HEK293 (cell line): ENCODE measurements around the gene EPHA4.
A peak's percentile ranks its signal among the peaks of the same experiment; 100 is the strongest.

Experiments
- CTCF ChIA-PET: fragments of 350-600 bp; formaldehyde crosslinking; extraction: SDS; loops from one replicate; lab custom pipeline; 2021; ENCODE audit warnings: antibody characterized with exemption; lab: Yijun Ruan, JAX
- POLR2A ChIA-PET: fragments of 300-600 bp; formaldehyde crosslinking; extraction: SDS; loops from one replicate; lab custom pipeline; 2020; ENCODE audit warnings: antibody characterized with exemption, inconsistent platforms; lab: Yijun Ruan, JAX
- H3K27ac ChIP-seq: fragments of 200-500 bp; sonication (Bioruptor generic); 2 replicates; pipeline ENCODE4 v1.5.1; 2014; ENCODE audit warnings: low read depth, low read length, control low read depth, inconsistent platforms; ENCODE audit errors: extremely low read depth
- H3K36me3 ChIP-seq, 2 experiments: fragments of 200-500 bp in 1 of 2; sonication (Bioruptor generic) in 1 of 2; 1 replicate in 1 of 2; 2 replicates in 1 of 2; pipeline ENCODE4 v1.5.1; 2014 to 2017; ENCODE audit warnings: inconsistent platforms in 2 of 2, low read length in 2 of 2; ENCODE audit not compliant: control insufficient read depth in 2 of 2, insufficient read depth in 1 of 2
- H3K4me1 ChIP-seq: fragments of 200-500 bp; sonication (Bioruptor generic); 2 replicates; pipeline ENCODE4 v1.5.1; 2014; ENCODE audit warnings: mild to moderate bottlenecking, low read length, inconsistent platforms; ENCODE audit not compliant: control insufficient read depth, insufficient read depth
- H3K4me3 ChIP-seq: 2 replicates; pipeline ENCODE4 v1.5.1; 2011; ENCODE audit warnings: low read depth, mild to moderate bottlenecking, control low read depth, low read length, moderate library complexity
- H3K9me3 ChIP-seq: fragments of 200-500 bp; sonication (Bioruptor generic); 2 replicates; pipeline ENCODE4 v1.5.1; 2014; ENCODE audit warnings: low read depth, low read length, inconsistent platforms; ENCODE audit not compliant: control insufficient read depth, insufficient read depth
- ATF2 ChIP-seq: fragments of 450-650 bp; formaldehyde crosslinking; IDR thresholded peaks from 2 replicates; pipeline ENCODE4 v1.5.1; 2016; ENCODE audit warnings: missing biosample characterization, missing genetic modification characterization, low read depth
- BCL11B ChIP-seq: fragments of 450-650 bp; formaldehyde crosslinking; IDR thresholded peaks from 2 replicates; pipeline ENCODE4 v1.5.1; 2016; ENCODE audit warnings: low read depth, missing biosample characterization, missing genetic modification characterization
- FEZF1 ChIP-seq: fragments of 450-650 bp; formaldehyde crosslinking; IDR thresholded peaks from 2 replicates; pipeline ENCODE4 v1.5.1; 2016; ENCODE audit warnings: missing biosample characterization, missing genetic modification characterization
- HOXA7 ChIP-seq: sonication (generic); formaldehyde crosslinking; IDR thresholded peaks from 2 replicates; pipeline ENCODE4 v1.8.1; 2022; ENCODE audit warnings: missing genetic modification reagents, borderline replicate concordance
- IKZF3 ChIP-seq: fragments of 450-650 bp; IDR thresholded peaks from 2 replicates; pipeline ENCODE4 v1.5.0; 2018; ENCODE audit warnings: missing biosample characterization, mild to moderate bottlenecking, missing genetic modification characterization, moderate library complexity
- PRDM6 ChIP-seq: fragments of 450-650 bp; formaldehyde crosslinking; IDR thresholded peaks from 2 replicates; pipeline ENCODE4 v1.5.1; 2017; ENCODE audit warnings: missing biosample characterization, missing genetic modification characterization
- TRIM28 ChIP-seq: IDR thresholded peaks from 2 replicates; pipeline ENCODE4 v1.6.1; 2011; ENCODE audit warnings: low read length, control low read depth, borderline replicate concordance
- WT1 ChIP-seq: fragments of 450-650 bp; formaldehyde crosslinking; IDR thresholded peaks from 2 replicates; pipeline ENCODE4 v1.5.1; 2016; ENCODE audit warnings: missing biosample characterization, missing genetic modification characterization
- ZBTB26 ChIP-seq: fragments of 450-650 bp; formaldehyde crosslinking; optimal IDR thresholded peaks from 2 replicates; pipeline ENCODE3; 2016; ENCODE audit warnings: missing biosample characterization, mild to moderate bottlenecking, missing genetic modification characterization
- ZBTB44 ChIP-seq: fragments of 450-650 bp; IDR thresholded peaks from 2 replicates; pipeline ENCODE4 v1.5.1; 2018; ENCODE audit warnings: missing biosample characterization, mild to moderate bottlenecking, missing genetic modification characterization
- ZEB2 ChIP-seq: fragments of 450-650 bp; formaldehyde crosslinking; IDR thresholded peaks from 2 replicates; pipeline ENCODE4 v1.5.1; 2016; ENCODE audit warnings: missing biosample characterization, missing genetic modification characterization
- ZIC2 ChIP-seq: fragments of 450-650 bp; formaldehyde crosslinking; IDR thresholded peaks from 2 replicates; pipeline ENCODE4 v1.5.1; 2016; ENCODE audit warnings: missing biosample characterization, missing genetic modification characterization
- ZNF23 ChIP-seq: fragments of 450-650 bp; formaldehyde crosslinking; IDR thresholded peaks from 2 replicates; pipeline ENCODE4 v1.5.1; 2016; ENCODE audit warnings: missing biosample characterization, missing genetic modification characterization, borderline replicate concordance
- ZNF239 ChIP-seq: fragments of 450-650 bp; formaldehyde crosslinking; IDR thresholded peaks from 2 replicates; pipeline ENCODE4 v1.5.1; 2016; ENCODE audit warnings: missing biosample characterization, missing genetic modification characterization
- ZNF311 ChIP-seq: fragments of 450-650 bp; formaldehyde crosslinking; IDR thresholded peaks from 2 replicates; pipeline ENCODE4 v1.5.1; 2017; ENCODE audit warnings: missing biosample characterization, missing genetic modification characterization, borderline replicate concordance
- ZNF366 ChIP-seq: fragments of 450-650 bp; formaldehyde crosslinking; conservative IDR thresholded peaks from 2 replicates; pipeline ENCODE4 v1.5.1; 2016; ENCODE audit warnings: missing biosample characterization, missing genetic modification characterization
- ZNF558 ChIP-seq: fragments of 450-650 bp; formaldehyde crosslinking; IDR thresholded peaks from 2 replicates; pipeline ENCODE4 v1.5.1; 2016; ENCODE audit warnings: missing biosample characterization, missing genetic modification characterization
- ZNF629 ChIP-seq: fragments of 450-650 bp; formaldehyde crosslinking; IDR thresholded peaks from 2 replicates; pipeline ENCODE4 v1.5.1; 2017; ENCODE audit warnings: missing biosample characterization, missing genetic modification characterization
- ZNF639 ChIP-seq: fragments of 450-650 bp; formaldehyde crosslinking; IDR thresholded peaks from 2 replicates; pipeline ENCODE4 v1.5.1; 2016; ENCODE audit warnings: missing biosample characterization, missing genetic modification characterization
- ZNF660 ChIP-seq: fragments of 450-650 bp; IDR thresholded peaks from 2 replicates; pipeline ENCODE4 v1.5.1; 2018; ENCODE audit warnings: missing biosample characterization, mild to moderate bottlenecking, missing genetic modification characterization
- ZNF792 ChIP-seq: fragments of 450-650 bp; formaldehyde crosslinking; IDR thresholded peaks from 2 replicates; pipeline ENCODE4 v1.5.1; 2016; ENCODE audit warnings: missing biosample characterization, missing genetic modification characterization
- ZSCAN30 ChIP-seq: fragments of 450-650 bp; IDR thresholded peaks from 2 replicates; pipeline ENCODE4 v1.5.1; 2018; ENCODE audit warnings: missing biosample characterization, mild to moderate bottlenecking, missing genetic modification characterization, moderate library complexity
- TF ChIP-seq, protein P1 (sequence below): fragments of 450-650 bp; formaldehyde crosslinking; IDR thresholded peaks from 2 replicates; pipeline ENCODE4 v1.5.1; 2016; ENCODE audit warnings: missing biosample characterization, missing genetic modification characterization
- TF ChIP-seq, protein P2 (sequence below): fragments of 450-650 bp; formaldehyde crosslinking; IDR thresholded peaks from 2 replicates; pipeline ENCODE4 v1.5.1; 2016; ENCODE audit warnings: missing biosample characterization, missing genetic modification characterization

EPHA4 gene

DNA sequence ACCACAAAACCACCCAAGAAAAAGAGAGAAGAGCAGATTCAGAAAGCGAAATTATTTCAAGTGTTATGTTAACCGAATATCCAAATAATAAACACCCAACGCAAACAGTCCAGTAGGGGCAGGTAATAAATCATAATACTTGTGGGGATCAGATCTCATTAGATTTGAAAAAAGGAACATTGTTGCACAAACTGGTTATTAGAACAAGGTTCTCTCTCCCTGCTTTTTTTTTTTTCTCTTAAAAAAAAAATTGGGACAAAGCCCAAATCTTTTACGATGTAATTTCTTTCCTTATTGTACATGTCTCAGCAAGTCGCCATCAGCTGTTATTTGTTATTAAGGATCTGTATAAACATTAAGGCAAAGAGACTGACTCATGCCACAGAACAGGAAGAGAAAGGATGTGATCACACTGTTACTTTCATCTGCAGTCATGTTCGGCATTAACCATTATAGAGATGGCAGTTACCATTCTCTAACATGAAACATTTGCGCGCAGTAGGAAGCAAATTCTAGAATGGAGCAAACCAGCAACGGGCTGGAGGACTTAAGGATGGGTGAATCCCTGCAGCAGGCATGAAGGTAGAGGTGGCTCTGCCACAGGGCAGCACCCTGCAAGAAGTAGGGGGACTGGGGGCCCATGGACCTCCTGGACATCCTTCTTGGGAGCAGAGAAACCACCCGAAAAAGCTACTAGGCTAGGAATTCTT, 42.0 kb downstream of the EPHA4 start:
- Histone ChIP-seq H3K4me3 (no peak overlapping the region), H3K36me3 (no peaks in the 10 kb centered on the region), H3K27ac (peak overlapping the region; percentile 62), H3K4me1 (peaks cover 34% of the 10 kb centered on the region), H3K9me3 (no peaks in the 10 kb centered on the region)
- CTCF ChIA-PET: interaction anchor here (0.5 to 0.6 kb wide), 2 partner anchors 249 to 1020 kb away, joined by 3 to 5 read pairs; no protein-coding TSS in a partner anchor
- TF ChIP-seq ZNF239: no peak
- peak; percentile 50; the same call in 1 of the 2 replicates for TF ChIP-seq ZNF558 (tag by site-specific recombination)
- TF ChIP-seq WT1 (tag by site-specific recombination): 0 out of 2 replicates have a peak, but pooled peaks have one; percentile 9
- TF ChIP-seq ZNF23: no peak
- TF ChIP-seq ATF2: no peak
- TF ChIP-seq IKZF3 (tag by site-specific recombination): peak; percentile 45; the same call in 1 of the 2 replicates
- TF ChIP-seq ZBTB26 (tag by site-specific recombination): no peak
- no peak for TF ChIP-seq BCL11B (tag by site-specific recombination)
- TF ChIP-seq ZIC2 (tag by site-specific recombination): no peak
- TF ChIP-seq PRDM6 (tag by site-specific recombination): peak; percentile 36; the same call in 1 of the 2 replicates
- TF ChIP-seq ZSCAN30 (tag by site-specific recombination): 0 out of 2 replicates have a peak, but pooled peaks have one; percentile 20
- TF ChIP-seq ZNF629 (tag by site-specific recombination): peak; percentile 56; the same call in 1 of the 2 replicates
- TF ChIP-seq ZNF792 (tag by site-specific recombination): no peak
- TF ChIP-seq, protein P1, sequence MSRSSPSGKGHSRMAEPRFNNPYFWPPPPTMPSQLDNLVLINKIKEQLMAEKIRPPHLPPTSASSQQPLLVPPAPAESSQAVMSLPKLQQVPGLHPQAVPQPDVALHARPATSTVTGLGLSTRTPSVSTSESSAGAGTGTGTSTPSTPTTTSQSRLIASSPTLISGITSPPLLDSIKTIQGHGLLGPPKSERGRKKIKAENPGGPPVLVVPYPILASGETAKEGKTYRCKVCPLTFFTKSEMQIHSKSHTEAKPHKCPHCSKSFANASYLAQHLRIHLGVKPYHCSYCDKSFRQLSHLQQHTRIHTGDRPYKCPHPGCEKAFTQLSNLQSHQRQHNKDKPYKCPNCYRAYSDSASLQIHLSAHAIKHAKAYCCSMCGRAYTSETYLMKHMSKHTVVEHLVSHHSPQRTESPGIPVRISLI (tag by site-specific recombination): peak; percentile 92
- 0 out of 2 replicates have a peak, but pooled peaks have one; percentile 6 for TF ChIP-seq FEZF1 (tag by site-specific recombination)
- TF ChIP-seq ZNF639 (tag by site-specific recombination): no peak
- 0 out of 2 replicates have a peak, but pooled peaks have one; percentile 38 for TF ChIP-seq ZBTB44 (tag by site-specific recombination)
- no peak for TF ChIP-seq HOXA7 (CRISPR knock-in tag)
- peak; percentile 65 for TF ChIP-seq ZNF366
- 0 out of 2 replicates have a peak, but pooled peaks have one; percentile 45 for TF ChIP-seq ZEB2
- TF ChIP-seq, protein P2, sequence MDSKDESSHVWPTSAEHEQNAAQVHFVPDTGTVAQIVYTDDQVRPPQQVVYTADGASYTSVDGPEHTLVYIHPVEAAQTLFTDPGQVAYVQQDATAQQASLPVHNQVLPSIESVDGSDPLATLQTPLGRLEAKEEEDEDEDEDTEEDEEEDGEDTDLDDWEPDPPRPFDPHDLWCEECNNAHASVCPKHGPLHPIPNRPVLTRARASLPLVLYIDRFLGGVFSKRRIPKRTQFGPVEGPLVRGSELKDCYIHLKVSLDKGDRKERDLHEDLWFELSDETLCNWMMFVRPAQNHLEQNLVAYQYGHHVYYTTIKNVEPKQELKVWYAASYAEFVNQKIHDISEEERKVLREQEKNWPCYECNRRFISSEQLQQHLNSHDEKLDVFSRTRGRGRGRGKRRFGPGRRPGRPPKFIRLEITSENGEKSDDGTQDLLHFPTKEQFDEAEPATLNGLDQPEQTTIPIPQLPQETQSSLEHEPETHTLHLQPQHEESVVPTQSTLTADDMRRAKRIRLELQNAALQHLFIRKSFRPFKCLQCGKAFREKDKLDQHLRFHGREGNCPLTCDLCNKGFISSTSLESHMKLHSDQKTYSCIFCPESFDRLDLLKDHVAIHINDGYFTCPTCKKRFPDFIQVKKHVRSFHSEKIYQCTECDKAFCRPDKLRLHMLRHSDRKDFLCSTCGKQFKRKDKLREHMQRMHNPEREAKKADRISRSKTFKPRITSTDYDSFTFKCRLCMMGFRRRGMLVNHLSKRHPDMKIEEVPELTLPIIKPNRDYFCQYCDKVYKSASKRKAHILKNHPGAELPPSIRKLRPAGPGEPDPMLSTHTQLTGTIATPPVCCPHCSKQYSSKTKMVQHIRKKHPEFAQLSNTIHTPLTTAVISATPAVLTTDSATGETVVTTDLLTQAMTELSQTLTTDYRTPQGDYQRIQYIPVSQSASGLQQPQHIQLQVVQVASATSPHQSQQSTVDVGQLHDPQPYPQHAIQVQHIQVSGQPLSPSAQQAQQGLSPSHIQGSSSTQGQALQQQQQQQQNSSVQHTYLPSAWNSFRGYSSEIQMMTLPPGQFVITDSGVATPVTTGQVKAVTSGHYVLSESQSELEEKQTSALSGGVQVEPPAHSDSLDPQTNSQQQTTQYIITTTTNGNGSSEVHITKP (tag by site-specific recombination): peak; percentile 87
- TF ChIP-seq ZNF660 (tag by site-specific recombination): peak; percentile 53; the same call in 1 of the 2 replicates
- no peak for TF ChIP-seq TRIM28
- TF ChIP-seq ZNF311 (tag by site-specific recombination): no peak
- POLR2A ChIA-PET: interaction anchor here (0.7 to 0.9 kb wide), 4 partner anchors 12 to 225 kb away, joined by 3 to 4 read pairs (median 4); partner anchors contain the start of gene EPHA4
